NCI-H524 treated with DMSO at 0.1 percent for 48 hours (cell line): ENCODE results near the gene CGREF1.
A peak's percentile ranks its signal among the peaks of the same experiment; 100 is the strongest.
"Not testable (repeated sequence)": the region's sequence is repeated elsewhere in the genome, so short reads cannot be mapped to it uniquely, and the experiment has no call there.

Experiments used
- DNase-seq: peaks from one replicate; lab custom pipeline; 2025; lab: John Stamatoyannopoulos, UW

The CGREF1 gene

DNA sequence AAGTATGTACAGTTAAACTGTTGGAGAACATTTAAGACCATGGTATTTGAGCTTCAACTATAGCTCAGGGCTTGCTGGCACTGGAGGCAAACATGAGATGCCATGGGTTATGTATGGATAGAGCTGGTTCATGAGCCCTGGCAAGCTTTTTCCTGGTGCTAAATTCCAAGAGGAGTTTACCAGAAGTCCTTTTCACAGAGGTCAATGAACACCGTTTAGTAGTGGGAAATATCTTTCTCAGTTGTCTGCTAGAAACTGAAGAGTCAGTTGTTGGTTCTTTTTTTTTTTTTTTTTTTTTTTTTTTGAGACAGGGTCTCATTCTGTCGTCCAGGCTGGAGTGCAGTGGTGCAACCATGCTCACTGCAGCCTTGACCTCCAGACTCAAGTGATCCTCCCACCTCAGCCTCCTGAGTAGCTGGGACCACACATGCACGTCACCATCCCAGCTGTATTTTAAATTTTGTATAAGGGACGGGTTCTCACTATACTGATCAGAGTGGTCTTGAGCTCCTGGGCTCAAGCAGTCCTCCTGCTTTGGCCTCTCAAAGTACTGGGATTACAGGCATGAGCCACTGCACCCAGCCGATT lies 31.0 kb downstream of the CGREF1 start:
- DNase-seq: no peak

DNA sequence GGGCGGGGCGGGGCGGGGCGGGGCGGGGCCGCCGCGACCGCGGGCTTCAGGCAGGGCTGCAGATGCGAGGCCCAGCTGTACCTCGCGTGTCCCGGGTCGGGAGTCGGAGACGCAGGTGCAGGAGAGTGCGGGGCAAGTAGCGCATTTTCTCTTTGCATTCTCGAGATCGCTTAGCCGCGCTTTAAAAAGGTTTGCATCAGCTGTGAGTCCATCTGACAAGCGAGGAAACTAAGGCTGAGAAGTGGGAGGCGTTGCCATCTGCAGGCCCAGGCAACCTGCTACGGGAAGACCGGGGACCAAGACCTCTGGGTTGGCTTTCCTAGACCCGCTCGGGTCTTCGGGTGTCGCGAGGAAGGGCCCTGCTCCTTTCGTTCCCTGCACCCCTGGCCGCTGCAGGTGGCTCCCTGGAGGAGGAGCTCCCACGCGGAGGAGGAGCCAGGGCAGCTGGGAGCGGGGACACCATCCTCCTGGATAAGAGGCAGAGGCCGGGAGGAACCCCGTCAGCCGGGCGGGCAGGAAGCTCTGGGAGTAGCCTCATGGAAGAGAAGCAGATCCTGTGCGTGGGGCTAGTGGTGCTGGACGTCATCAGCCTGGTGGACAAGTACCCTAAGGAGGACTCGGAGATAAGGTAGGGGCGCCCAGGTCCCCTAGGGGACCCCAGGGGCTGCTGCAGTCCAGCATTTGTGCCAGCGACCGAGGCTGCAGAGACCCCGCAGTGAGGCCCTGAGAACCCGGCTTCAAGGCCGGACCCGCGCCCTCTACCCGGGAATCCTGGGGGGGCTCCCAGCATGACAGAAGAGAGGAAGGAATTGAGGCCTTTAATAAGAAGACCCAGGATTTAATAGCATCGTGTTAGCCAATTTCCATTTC lies 32.0 kb downstream of the CGREF1 start, which contains the start of gene KHK:
Gene KHK (plus strand): TSS at position 49 of the 870 bp plus-strand sequence. CDS start 488 bp downstream, at position 537.
- peak; percentile 45 for DNase-seq

DNA sequence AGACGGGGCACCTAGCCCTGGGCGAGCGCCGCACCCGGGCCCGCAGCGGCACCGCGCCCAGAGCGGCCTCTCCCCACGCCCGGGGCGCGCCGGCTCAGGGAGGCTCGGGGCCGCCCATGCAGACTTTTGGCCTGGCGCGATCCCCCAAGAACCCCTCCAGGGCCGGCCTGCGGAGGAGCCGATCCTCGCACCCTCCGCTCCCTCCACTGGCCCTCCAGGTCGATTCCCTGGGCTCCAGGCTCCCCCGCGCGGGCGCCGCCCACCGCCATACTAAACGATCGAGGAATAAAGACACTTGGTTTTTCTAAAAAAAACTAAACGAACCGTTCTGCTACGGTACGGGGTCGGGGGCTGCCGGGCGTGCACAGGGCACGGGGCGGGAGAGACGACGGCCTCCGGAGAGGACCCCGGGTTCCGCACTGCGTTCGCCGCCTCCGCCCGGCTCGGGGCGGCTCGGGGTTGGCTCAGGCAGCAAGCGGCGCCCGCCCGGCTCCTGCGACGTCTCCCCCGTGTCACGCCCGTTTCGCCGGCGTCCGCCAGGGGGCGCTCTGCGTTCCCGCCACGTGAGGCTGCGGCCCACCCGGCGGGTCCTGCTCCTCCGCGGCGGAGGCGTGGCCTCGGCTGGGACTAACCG lies 32.7 kb downstream of the CGREF1 start:
- no peak for DNase-seq

DNA sequence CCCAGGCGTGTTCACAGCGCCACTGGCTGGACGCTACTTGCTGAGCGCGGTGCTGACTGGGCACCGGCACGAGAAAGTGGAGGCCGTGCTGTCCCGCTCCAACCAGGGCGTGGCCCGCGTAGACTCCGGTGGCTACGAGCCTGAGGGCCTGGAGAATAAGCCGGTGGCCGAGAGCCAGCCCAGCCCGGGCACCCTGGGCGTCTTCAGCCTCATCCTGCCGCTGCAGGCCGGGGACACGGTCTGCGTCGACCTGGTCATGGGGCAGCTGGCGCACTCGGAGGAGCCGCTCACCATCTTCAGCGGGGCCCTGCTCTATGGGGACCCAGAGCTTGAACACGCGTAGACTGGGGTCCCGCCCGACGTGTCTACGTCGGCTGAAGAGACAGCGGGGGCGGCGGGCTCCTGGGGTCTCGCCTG lies 33.2 kb downstream of the CGREF1 start:
- DNase-seq: no peak

DNA sequence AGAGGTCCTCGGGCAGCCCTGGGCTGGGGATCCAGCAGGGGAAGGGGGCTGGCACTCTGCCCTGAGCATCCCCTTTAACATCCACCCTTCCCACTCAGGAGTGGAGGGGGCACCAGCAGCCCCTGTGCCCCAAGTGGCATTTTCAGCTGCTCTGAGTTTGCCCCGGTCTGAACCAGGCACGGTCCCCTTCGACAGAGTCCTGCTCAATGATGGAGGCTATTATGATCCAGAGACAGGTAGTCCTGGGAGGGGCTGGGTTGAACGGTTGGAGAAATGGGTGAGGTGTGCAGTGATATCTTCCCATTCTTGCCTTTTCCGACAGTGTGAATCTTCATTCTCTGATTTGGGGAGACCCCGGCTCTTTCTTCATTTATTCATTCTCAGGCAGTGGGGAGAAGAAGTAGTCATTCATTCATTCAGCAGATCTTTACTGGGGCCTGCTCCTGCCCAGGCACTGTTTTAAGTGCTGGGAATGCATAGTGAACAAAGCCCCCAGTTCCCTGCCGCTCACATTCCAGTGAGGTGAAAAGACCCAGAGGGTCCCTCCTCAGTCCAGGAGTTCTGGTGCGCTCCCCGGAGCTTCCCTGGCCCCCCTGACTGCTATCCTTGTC lies 33.8 kb downstream of the CGREF1 start:
- no peak for DNase-seq

DNA sequence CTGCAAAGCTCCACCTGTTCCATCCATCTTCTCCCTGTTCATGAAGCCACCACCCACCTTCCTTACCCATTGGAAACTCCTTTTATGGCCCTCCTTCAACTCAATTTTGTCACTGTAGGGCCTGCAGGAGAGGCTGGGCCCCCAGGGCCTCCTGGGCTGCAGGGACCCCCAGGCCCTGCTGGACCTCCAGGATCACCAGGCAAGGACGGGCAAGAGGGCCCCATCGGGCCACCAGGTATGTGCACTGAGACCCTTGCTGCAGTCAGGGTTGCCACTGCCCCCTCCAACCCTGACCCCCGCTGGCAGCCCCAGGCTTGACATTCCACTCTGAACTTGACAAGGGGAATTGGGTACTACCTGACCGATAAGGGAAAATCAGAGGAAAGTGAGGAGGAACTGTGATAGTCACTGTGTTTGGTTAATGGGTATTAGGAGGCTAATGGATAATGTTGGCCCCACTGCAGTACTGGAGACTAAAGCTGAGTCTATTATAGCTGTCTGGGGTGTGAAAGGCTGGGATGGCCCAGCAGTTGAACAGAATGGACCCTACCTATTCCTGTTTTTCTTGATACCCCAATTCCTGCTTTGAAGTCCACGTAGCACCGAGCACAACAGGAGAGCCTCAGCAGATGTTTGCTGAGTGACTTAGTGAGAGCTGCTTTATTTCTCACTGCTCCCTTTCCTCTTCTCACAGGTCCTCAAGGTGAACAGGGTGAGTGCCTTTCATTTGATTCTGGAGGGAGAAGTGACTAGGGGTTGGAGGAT lies 34.4 kb downstream of the CGREF1 start:
- no peak for DNase-seq

DNA sequence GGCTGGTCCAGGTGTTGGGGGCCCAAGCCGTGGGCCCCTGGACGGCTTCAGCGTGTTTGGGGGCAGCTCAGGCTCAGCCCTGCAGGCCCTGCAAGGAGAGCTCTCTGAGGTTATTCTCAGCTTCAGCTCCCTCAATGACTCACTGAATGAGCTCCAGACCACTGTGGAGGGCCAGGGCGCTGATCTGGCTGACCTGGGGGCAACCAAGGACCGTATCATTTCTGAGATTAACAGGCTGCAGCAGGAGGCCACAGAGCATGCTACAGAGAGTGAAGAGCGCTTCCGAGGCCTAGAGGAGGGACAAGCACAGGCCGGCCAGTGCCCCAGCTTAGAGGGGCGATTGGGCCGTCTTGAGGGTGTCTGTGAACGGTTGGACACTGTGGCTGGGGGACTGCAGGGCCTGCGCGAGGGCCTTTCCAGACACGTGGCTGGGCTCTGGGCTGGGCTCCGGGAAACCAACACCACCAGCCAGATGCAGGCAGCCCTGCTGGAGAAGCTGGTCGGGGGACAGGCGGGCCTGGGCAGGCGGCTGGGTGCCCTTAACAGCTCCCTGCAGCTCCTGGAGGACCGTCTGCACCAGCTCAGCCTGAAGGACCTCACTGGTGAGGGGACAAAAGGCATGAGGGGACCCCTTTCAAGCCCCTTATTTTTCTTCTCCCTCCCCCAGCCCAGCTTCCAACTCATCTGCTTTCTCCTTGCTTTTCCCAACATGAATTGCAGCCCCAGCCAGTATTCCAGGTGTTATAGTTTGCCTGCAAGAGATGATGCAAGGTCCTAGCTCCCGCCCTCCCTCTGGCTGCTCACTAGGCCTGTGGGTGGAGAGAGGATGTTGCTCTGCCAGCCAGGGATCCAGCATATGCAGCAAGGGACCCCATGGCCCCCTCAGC lies 35.3 kb downstream of the CGREF1 start:
- DNase-seq: no peak

DNA sequence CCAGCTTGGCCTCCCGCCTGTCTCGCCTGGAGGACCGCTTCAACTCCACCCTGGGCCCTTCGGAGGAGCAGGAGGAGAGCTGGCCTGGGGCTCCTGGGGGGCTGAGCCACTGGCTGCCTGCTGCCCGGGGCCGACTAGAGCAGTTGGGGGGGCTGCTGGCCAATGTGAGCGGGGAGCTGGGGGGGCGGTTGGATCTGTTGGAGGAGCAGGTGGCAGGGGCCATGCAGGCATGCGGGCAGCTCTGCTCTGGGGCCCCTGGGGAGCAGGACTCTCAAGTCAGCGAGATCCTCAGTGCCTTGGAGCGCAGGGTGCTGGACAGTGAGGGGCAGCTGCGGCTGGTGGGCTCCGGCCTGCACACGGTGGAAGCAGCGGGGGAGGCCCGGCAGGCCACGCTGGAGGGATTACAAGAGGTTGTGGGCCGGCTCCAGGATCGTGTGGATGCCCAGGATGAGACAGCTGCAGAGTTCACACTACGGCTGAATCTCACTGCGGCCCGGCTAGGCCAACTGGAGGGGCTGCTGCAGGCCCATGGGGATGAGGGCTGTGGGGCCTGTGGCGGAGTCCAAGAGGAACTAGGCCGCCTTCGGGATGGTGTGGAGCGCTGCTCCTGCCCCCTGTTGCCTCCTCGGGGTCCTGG lies 36.0 kb downstream of the CGREF1 start:
- DNase-seq: no peak

DNA sequence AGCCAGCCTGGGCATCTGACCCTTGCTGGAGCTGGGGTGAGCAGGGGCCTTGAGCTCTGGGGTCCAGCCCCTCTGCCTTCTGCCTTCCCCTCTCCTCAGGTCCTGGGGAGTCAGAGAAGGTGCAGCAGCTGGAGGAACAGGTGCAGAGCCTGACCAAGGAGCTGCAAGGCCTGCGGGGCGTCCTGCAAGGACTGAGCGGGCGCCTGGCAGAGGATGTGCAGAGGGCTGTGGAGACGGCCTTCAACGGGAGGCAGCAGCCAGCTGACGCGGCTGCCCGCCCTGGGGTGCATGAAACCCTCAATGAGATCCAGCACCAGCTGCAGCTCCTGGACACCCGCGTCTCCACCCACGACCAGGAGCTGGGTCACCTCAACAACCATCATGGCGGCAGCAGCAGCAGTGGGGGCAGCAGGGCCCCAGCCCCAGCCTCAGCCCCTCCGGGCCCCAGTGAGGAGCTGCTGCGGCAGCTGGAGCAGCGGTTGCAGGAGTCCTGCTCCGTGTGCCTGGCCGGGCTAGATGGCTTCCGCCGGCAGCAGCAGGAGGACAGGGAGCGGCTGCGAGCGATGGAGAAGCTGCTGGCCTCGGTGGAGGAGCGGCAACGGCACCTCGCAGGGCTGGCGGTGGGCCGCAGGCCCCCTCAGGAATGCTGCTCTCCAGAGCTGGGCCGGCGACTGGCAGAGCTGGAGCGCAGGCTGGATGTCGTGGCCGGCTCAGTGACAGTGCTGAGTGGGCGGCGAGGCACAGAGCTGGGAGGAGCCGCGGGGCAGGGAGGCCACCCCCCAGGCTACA lies 36.8 kb downstream of the CGREF1 start:
- no peak for DNase-seq

DNA sequence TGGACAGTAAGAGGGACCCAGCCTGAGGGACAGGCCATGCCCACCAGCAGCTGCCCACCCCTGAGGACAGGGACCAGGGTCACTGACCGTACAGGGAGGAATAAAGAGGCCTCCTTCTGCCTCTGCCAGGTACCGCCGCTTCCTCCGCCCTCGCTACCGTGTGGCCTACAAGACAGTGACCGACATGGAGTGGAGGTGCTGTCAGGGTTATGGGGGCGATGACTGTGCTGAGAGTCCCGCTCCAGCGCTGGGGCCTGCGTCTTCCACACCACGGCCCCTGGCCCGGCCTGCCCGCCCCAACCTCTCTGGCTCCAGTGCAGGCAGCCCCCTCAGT lies 38.4 kb downstream of the CGREF1 start:
- no peak for DNase-seq

DNA sequence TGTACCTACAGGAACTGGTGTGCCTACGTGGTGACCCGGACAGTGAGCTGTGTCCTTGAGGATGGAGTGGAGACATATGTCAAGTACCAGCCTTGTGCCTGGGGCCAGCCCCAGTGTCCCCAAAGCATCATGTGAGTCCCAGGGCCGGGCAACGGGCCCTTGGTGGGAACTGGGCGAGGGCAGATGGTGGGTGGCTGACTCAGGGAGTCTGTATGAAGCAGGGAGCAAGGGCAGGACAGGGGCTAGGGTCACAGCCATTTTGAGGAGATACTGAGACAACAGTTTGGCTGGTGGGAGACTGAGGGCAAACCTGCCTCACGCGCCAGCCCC lies 38.8 kb downstream of the CGREF1 start:
- DNase-seq: no peak

DNA sequence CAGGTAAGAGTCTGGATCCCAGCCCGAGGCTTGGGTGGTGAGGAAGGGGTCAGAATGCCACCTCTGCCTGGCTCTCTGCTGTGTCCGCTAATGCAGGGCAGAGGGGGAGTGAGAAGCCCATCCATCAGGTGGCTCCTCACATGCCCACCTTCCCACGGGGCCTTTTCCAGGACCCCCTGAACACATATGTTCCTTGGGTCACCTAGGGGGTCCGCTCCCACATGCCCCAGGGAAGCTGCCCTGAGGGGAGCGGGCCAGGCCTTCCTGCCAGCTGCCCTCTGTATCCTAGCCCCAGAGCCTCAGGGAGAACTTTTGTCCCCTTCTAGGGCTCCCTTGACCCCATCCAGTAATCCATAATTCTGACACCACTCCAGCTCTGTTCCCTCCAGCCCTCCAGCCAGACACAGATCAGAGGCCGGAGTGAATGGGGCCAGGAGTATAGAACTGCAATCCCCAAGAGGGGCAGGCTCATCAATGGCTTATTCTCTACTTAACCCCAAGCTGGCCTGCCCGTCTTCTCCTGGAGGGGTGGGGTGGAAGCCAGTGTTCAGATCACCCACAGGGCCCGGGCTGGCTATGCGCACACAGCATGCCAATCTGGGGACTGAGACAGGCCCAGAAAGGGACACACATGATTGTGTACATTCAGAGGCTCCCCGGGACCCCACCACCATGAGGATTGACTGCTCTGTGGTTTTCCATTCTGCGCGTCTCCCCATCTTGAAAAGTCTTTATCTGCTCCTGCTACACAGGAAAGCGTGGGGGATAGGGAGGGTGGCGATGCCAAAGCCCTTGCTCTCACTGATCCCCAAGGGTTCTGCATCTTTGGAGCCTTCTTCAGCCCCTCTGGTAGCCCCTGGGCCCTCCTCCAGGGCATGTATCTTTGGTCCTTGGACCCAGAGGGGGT lies 39.4 kb downstream of the CGREF1 start:
- no peak for DNase-seq

DNA sequence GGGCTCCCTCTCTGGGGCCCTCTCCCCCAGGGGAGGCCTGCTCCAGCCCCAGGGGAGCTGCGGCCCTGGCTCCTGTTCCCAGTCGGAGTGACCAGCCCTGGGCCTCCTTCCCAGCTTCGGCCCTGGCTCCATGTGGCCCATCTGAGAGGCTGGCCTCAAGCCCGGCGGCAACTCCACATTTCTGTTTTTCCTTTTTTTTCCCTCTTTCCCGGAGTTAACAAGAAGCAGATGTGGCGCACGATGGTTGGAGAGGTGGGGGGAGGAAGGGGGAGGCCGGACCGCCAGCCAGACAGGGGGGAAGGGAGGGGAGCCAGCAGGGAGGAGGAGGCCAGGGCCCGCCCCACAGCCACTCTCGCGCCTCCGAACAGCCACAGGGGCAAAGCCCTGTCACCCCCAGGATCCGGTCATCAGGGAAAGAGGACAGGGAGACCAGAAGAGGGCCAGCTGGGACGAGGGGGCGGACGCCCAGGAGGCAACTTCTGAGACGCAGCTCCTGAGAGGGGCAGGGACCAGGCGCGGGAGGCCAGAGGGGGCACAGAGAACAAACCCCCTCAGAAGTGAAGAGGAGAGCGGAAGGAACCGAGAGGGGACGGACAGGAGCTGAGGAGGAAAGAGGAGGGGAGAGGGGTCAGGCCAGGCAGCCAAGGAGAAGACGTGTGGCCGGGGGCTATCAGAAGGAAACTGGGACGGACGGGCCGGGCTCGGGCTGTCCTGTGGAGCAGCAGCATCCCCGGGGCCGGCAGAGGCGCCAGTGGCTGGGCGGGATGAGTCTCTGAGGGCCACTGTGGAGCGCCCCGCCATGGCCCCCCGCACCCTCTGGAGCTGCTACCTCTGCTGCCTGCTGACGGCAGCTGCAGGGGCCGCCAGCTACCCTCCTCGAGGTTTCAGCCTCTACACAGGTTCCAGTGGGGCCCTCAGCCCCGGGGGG lies 40.4 kb downstream of the CGREF1 start, which contains the start of gene EMILIN1:
Gene EMILIN1 (plus strand): TSS at position 349 of the 928 bp plus-strand sequence. CDS start 451 bp downstream, at position 800.
- DNase-seq: no peak

DNA sequence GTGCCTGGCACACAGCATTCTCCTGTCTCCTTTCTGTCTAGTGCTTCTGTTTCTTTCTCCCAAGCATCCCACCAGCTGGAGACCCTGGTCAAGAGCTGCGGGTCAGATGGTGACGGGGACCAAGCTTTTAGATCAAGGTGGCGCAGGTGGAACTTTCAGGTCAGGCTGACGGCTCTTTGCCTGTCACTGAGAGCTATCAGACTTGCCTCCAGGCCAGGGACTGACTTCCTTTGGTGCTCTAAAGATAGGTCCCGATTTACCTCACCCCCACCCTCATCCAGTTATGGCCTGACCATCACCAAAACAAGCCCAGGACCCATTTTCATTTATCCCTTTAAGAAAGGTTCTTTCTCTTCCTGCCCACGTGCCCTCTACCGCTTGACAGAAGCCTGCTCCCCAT lies 41.7 kb downstream of the CGREF1 start:
- DNase-seq: no peak

DNA sequence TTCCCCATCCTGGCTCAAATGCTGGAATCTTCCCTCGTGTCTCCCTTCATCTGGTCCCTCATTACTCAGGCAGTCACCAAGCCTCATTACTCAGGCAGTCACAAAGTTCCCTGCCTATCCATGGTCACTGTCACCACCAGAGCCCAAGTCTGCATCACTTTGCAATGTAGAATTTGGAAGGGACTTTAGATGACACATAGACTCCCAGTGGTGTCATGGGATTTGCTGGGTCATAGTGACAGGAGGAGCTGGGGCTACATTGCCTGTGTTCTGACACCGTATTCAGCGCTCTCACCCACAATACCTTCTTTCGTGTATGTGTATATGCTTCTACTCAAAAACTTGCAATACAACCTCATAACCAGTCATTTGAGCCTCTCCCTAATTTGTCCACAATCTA lies 42.6 kb downstream of the CGREF1 start:
- no peak for DNase-seq

DNA sequence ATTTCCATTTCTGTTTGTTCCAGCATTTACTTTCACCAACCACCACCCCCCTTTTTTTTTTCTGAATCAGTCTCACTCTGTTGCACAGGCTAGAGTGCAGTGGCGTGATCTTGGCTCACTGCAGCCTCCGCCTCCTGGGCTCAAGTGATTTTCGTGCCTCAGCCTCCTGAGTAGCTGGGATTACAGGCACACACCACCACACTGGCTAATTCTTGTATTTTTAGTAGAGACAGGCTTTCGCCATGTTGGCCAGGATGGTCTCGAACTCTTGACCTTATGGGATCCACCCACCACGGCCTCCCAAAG lies 43.4 kb downstream of the CGREF1 start:
- DNase-seq: not testable (repeated sequence)

DNA sequence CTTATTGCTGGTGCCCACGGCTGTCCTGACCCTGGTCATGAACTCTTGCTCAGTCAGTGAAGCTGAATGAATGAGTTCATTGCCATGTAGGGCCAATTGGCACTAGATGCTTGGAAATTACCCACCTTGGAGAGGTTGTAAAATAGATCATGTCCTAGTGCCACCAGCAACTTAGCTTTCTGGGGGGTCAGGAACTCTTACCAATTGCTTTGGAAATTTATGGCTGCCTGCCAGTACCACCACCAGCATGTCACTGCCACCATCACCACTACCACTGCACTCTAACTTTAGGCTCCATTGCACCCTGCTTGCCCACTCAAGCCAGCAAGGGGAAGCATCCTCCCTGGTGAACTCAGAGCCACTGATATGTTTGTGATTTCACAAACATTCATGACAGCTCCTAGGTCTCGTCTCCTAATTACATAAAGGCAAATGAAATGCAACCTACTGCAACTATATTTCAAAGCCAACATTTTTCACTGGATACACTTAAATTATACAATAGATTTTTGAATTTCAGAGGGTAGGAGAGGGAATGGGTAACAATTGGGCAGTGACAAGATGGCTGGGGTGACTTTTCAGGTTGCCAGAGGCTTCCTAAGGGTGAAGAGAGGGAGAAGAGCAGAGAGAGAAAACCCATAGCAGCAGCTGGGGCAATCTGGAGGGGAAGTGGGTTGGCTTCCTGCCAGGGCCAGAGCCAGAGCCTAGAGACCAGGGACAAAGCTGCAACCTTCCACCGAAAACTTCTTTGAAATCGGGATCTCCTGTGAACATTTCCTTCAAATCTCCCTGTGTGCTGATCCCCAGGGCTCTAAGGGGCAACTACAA lies 44.0 kb downstream of the CGREF1 start:
- DNase-seq: no peak
